A549 (cell line): ENCODE measurements around the gene TBC1D4.

ENCODE experiments used
- CTCF ChIP-seq: fragments of >200 bp; sonication (Bioruptor Twin); formaldehyde crosslinking; IDR thresholded peaks from 3 replicates; pipeline ENCODE4 v1.5.1; 2016
- HMGXB4 ChIP-seq: fragments of 250-450 bp; sonication (Bioruptor Pico); IDR thresholded peaks from 2 replicates; pipeline ENCODE4 v1.5.0; 2021; ENCODE audit warnings: mild to moderate bottlenecking, moderate library complexity, borderline replicate concordance
- MAX ChIP-seq: IDR thresholded peaks from 2 replicates; pipeline ENCODE4 v1.6.1; 2012
- POLR2A ChIP-seq: IDR thresholded peaks from 2 replicates; pipeline ENCODE4 v1.6.1; 2012; ENCODE audit warnings: mild to moderate bottlenecking, low read length

GRCh38 chr13:75443356-75443958, 38.5 kb downstream of the TBC1D4 start:
- no peak for TF ChIP-seq POLR2A
- TF ChIP-seq CTCF: no peak
- no peak for TF ChIP-seq MAX
- no peak for TF ChIP-seq HMGXB4 (CRISPR knock-in tag)
